Panc1 (cell line): ENCODE results near the gene SLC9A5. TPM values are rescaled to one million over a fixed set of nuclear protein-coding genes. Genes with fewer than 3 reads are reported as not detected.

ENCODE experiments used
- ATAC-seq: fragments of 200-7000 bp; cut with Tn5 transposase; 2 replicates; pipeline ENCODE4 v1.9.1; 2020; ENCODE audit warnings: mild to moderate bottlenecking, moderate library complexity
- BruUV-seq: library from RNA; stranded (reverse); fragments of 400-500 nt; replicated peaks from 2 replicates; lab custom pipeline; 2021; lab: Mats Ljungman, UMichigan
- CTCF ChIA-PET: fragments of 300-600 bp; sonication (Branson Sonifier 250); formaldehyde crosslinking; loops from one replicate; lab custom pipeline; 2022; ENCODE audit warnings: antibody characterized with exemption; lab: Charles Lee
- POLR2A ChIA-PET: fragments of 300-600 bp; sonication (Branson Sonifier 250); formaldehyde crosslinking; loops from one replicate; lab custom pipeline; 2022; ENCODE audit warnings: antibody characterized with exemption; lab: Charles Lee
- DNase-seq: peaks from one replicate; pipeline ENCODE4 v3.0.0-alpha.2; 2010; ENCODE audit warnings: low read depth, low spot score
- H3K27ac ChIP-seq: 2 replicates; pipeline ENCODE4 v1.5.1; 2011; ENCODE audit warnings: mild to moderate bottlenecking, low read length, inconsistent platforms
- H3K27me3 ChIP-seq: fragments of 200-500 bp; sonication (Bioruptor generic); 2 replicates; pipeline ENCODE4 v1.6.0; 2014; ENCODE audit warnings: low read length, inconsistent platforms; ENCODE audit not compliant: control insufficient read depth, insufficient read depth
- H3K36me3 ChIP-seq: fragments of 200-500 bp; sonication (Bioruptor generic); 2 replicates; pipeline ENCODE4 v1.5.1; 2014; ENCODE audit warnings: inconsistent platforms, mild to moderate bottlenecking, low read length, moderate library complexity; ENCODE audit not compliant: control insufficient read depth, insufficient read depth
- H3K4me1 ChIP-seq: 2 replicates; pipeline ENCODE4 v1.5.1; 2011; ENCODE audit warnings: inconsistent platforms, mild to moderate bottlenecking, low read length, moderate library complexity; ENCODE audit not compliant: control insufficient read depth, insufficient read depth
- H3K4me3 ChIP-seq, 2 experiments: 2 replicates each; pipeline ENCODE4 v1.5.1; 2011 to 2012; ENCODE audit warnings: low read depth in 2 of 2, low read length in 2 of 2, mild to moderate bottlenecking in 2 of 2, inconsistent platforms in 1 of 2, moderate library complexity in 1 of 2
- H3K9me3 ChIP-seq: fragments of 200-500 bp; sonication (Bioruptor generic); 2 replicates; pipeline ENCODE4 v1.5.1; 2014; ENCODE audit warnings: low read depth, mild to moderate bottlenecking, inconsistent platforms, low read length, moderate library complexity; ENCODE audit not compliant: control insufficient read depth, insufficient read depth
- POLR2AphosphoS5 ChIP-seq: IDR thresholded peaks from 2 replicates; pipeline ENCODE4 v1.6.1; 2012; ENCODE audit warnings: mild to moderate bottlenecking, low read depth, low read length, moderate library complexity
- SIN3A ChIP-seq: IDR thresholded peaks from 2 replicates; pipeline ENCODE4 v1.6.1; 2012; ENCODE audit warnings: low read depth, mild to moderate bottlenecking, low read length, moderate library complexity, borderline replicate concordance; ENCODE audit not compliant: insufficient read depth
- TCF7L2 ChIP-seq: IDR thresholded peaks from 2 replicates; pipeline ENCODE4 v1.6.1; 2011; ENCODE audit warnings: mild to moderate bottlenecking, low read depth, low read length, inconsistent platforms
- in situ Hi-C: cut with HindIII; loops from 2 replicates; pipeline ENCODE4 v1.10.0; 2016; ENCODE audit warnings: low sequenced_read_pairs, low pct_unique_long_range_greater_than_20kb
- intact Hi-C: fragments of 100-400 bp; cut with micrococcal nuclease; formaldehyde crosslinking; loops from one replicate; pipeline ENCODE4 v1.10.0; 2022; ENCODE audit not compliant: unreplicated experiment
- total RNA-seq: library from RNA; stranded (reverse); gene quantifications from one replicate; pipeline ENCODE4 v1.2.1, GENCODE V29; 2021; ENCODE audit not compliant: unreplicated experiment
- TF ChIP-seq, protein P1 (sequence below): fragments of 450-650 bp; IDR thresholded peaks from 2 replicates; pipeline ENCODE4 v1.5.1; 2017; ENCODE audit warnings: mild to moderate bottlenecking
- TF ChIP-seq, protein P2 (sequence below), 2 experiments: IDR thresholded peaks; 2 replicates each; pipeline ENCODE4 v1.6.1; 2011 to 2012; ENCODE audit warnings: low read depth in 2 of 2, control low read depth in 1 of 2, low read length in 1 of 2, mild to moderate bottlenecking in 1 of 2, moderate library complexity in 1 of 2; ENCODE audit not compliant: insufficient read depth in 1 of 2

SLC9A5 gene
- total RNA-seq, 1 experiment from 2014 or later, result 1.7 TPM

- intact Hi-C loops, result no loop called here
- no peak for TF ChIP-seq SIN3A
- TF ChIP-seq POLR2AphosphoS5, result no peak
- TF ChIP-seq, protein P1, sequence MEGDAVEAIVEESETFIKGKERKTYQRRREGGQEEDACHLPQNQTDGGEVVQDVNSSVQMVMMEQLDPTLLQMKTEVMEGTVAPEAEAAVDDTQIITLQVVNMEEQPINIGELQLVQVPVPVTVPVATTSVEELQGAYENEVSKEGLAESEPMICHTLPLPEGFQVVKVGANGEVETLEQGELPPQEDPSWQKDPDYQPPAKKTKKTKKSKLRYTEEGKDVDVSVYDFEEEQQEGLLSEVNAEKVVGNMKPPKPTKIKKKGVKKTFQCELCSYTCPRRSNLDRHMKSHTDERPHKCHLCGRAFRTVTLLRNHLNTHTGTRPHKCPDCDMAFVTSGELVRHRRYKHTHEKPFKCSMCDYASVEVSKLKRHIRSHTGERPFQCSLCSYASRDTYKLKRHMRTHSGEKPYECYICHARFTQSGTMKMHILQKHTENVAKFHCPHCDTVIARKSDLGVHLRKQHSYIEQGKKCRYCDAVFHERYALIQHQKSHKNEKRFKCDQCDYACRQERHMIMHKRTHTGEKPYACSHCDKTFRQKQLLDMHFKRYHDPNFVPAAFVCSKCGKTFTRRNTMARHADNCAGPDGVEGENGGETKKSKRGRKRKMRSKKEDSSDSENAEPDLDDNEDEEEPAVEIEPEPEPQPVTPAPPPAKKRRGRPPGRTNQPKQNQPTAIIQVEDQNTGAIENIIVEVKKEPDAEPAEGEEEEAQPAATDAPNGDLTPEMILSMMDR, result no peak
- no peak for TF ChIP-seq TCF7L2
- TF ChIP-seq, protein P2, sequence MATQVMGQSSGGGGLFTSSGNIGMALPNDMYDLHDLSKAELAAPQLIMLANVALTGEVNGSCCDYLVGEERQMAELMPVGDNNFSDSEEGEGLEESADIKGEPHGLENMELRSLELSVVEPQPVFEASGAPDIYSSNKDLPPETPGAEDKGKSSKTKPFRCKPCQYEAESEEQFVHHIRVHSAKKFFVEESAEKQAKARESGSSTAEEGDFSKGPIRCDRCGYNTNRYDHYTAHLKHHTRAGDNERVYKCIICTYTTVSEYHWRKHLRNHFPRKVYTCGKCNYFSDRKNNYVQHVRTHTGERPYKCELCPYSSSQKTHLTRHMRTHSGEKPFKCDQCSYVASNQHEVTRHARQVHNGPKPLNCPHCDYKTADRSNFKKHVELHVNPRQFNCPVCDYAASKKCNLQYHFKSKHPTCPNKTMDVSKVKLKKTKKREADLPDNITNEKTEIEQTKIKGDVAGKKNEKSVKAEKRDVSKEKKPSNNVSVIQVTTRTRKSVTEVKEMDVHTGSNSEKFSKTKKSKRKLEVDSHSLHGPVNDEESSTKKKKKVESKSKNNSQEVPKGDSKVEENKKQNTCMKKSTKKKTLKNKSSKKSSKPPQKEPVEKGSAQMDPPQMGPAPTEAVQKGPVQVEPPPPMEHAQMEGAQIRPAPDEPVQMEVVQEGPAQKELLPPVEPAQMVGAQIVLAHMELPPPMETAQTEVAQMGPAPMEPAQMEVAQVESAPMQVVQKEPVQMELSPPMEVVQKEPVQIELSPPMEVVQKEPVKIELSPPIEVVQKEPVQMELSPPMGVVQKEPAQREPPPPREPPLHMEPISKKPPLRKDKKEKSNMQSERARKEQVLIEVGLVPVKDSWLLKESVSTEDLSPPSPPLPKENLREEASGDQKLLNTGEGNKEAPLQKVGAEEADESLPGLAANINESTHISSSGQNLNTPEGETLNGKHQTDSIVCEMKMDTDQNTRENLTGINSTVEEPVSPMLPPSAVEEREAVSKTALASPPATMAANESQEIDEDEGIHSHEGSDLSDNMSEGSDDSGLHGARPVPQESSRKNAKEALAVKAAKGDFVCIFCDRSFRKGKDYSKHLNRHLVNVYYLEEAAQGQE (IDR thresholded peaks at IDR 0.05; ENCODE audit: insufficient read depth in 1 of 2, low read depth in 2 of 2, low read length in 1 of 2), result no peak
- Histone ChIP-seq H3K36me3 (no peaks in the 10 kb centered on the region), H3K27me3 (no peaks in the 10 kb centered on the region), H3K9me3 (no peaks in the 10 kb centered on the region), H3K4me1 (no peaks in the 10 kb centered on the region), H3K4me3 (no peak overlapping the region), H3K27ac (no peak overlapping the region)
- ChIA-PET POLR2A (no interaction called here), CTCF (no interaction called here)
- BruUV-seq, result no TSS peak
- DNase-seq (no peak), ATAC-seq (no peak)
- in situ Hi-C loops, result no loop called here
These were observed 42.7 kb downstream of the SLC9A5 start for GRCh38 chr16:67291461-67291860.

GRCh38 chr16:67294171-67294757 is 45.5 kb downstream of the SLC9A5 start:
- ATAC-seq (no peak), DNase-seq (no peak)
- Histone ChIP-seq H3K27me3 (no peaks in the 10 kb centered on the region), H3K4me1 (no peaks in the 10 kb centered on the region), H3K9me3 (no peaks in the 10 kb centered on the region), H3K4me3 (no peak overlapping the region), H3K36me3 (no peaks in the 10 kb centered on the region), H3K27ac (no peak overlapping the region)
- TF ChIP-seq TCF7L2 (no peak), POLR2AphosphoS5 (no peak), SIN3A (no peak)
- TF ChIP-seq, protein P2 (IDR thresholded peaks at IDR 0.05; ENCODE audit: insufficient read depth in 1 of 2, low read depth in 2 of 2, low read length in 1 of 2), result no peak
- TF ChIP-seq, protein P1, result no peak
- POLR2A ChIA-PET, result no interaction called here
- no TSS peak for BruUV-seq
- in situ Hi-C loops, result no loop called here
- CTCF ChIA-PET, result no interaction called here
- intact Hi-C loops, result no loop called here
